Endothelial cell of umbilical vein (primary cell): ENCODE measurements around the gene GDI2.

Experiments used
- EZH2 ChIP-seq: IDR thresholded peaks from 2 replicates; pipeline ENCODE4 v1.6.1; 2012; ENCODE audit warnings: borderline replicate concordance, low read depth, mild to moderate bottlenecking, moderate library complexity, low read length, inconsistent platforms; ENCODE audit not compliant: severe bottlenecking
- FOS ChIP-seq: IDR thresholded peaks from 2 replicates; pipeline ENCODE4 v1.6.1; 2011; ENCODE audit warnings: mild to moderate bottlenecking, low read length, moderate library complexity, borderline replicate concordance; ENCODE audit not compliant: insufficient read depth
- JUN ChIP-seq: IDR thresholded peaks from 2 replicates; pipeline ENCODE4 v1.6.1; 2011; ENCODE audit warnings: borderline replicate concordance, low read depth; ENCODE audit not compliant: insufficient read length, insufficient read depth
- POLR2A ChIP-seq: IDR thresholded peaks from 2 replicates; pipeline ENCODE4 v1.6.1; 2012; ENCODE audit warnings: low read depth, mild to moderate bottlenecking, control low read depth, low read length
- TF ChIP-seq, protein P1 (sequence below), 2 donors: IDR thresholded peaks; 1 replicate in 1 of 2; 2 replicates in 1 of 2; pipeline ENCODE4 v1.5.1; 2011; ENCODE audit warnings: low read length in 2 of 2, mild to moderate bottlenecking in 2 of 2, moderate library complexity in 2 of 2, control low read depth in 1 of 2, inconsistent platforms in 1 of 2, low read depth in 1 of 2; ENCODE audit not compliant: insufficient read depth in 1 of 2; ENCODE audit errors: extremely low read depth in 1 of 2
- TF ChIP-seq, protein P2 (sequence below): IDR thresholded peaks from 2 replicates; pipeline ENCODE4 v1.6.1; 2011; ENCODE audit not compliant: insufficient read depth, insufficient read length

- TF ChIP-seq EZH2 (no peak), JUN (no peak), POLR2A (no peak), FOS (no peak)
- TF ChIP-seq, protein P1, sequence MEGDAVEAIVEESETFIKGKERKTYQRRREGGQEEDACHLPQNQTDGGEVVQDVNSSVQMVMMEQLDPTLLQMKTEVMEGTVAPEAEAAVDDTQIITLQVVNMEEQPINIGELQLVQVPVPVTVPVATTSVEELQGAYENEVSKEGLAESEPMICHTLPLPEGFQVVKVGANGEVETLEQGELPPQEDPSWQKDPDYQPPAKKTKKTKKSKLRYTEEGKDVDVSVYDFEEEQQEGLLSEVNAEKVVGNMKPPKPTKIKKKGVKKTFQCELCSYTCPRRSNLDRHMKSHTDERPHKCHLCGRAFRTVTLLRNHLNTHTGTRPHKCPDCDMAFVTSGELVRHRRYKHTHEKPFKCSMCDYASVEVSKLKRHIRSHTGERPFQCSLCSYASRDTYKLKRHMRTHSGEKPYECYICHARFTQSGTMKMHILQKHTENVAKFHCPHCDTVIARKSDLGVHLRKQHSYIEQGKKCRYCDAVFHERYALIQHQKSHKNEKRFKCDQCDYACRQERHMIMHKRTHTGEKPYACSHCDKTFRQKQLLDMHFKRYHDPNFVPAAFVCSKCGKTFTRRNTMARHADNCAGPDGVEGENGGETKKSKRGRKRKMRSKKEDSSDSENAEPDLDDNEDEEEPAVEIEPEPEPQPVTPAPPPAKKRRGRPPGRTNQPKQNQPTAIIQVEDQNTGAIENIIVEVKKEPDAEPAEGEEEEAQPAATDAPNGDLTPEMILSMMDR (IDR thresholded peaks at IDR 0.05; ENCODE audit: extremely low read depth in 1 of 2, insufficient read depth in 1 of 2, low read depth in 1 of 2, low read length in 2 of 2): no peak
- TF ChIP-seq, protein P2, sequence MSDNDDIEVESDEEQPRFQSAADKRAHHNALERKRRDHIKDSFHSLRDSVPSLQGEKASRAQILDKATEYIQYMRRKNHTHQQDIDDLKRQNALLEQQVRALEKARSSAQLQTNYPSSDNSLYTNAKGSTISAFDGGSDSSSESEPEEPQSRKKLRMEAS: no peak
These were observed 55.3 kb downstream of the GDI2 start for GRCh38 chr10:5757766-5758517.
